NCI-H69 (cell line): ENCODE measurements around the gene CDH4.
A peak's percentile ranks its signal among the peaks of the same experiment; 100 is the strongest.

Source experiments
- DNase-seq: peaks from one replicate; lab custom pipeline; 2025; lab: John Stamatoyannopoulos, UW

Gene CDH4

GRCh38 chr20:61328911-61329558 lies 77.0 kb downstream of the CDH4 start:
- DNase-seq = peak; percentile 28

GRCh38 chr20:61330441-61330840 lies 78.4 kb downstream of the CDH4 start:
- DNase-seq = no peak

- no peak for DNase-seq
Measured at GRCh38 chr20:61331543-61331942, 79.5 kb downstream of the CDH4 start.

- no peak for DNase-seq
Measured at GRCh38 chr20:61332016-61332975, 80.2 kb downstream of the CDH4 start.

GRCh38 chr20:61333484-61334108 lies 81.5 kb downstream of the CDH4 start:
- no peak for DNase-seq

GRCh38 chr20:61340157-61340556 lies 88.1 kb downstream of the CDH4 start:
- DNase-seq = no peak

GRCh38 chr20:61341605-61342004 lies 89.5 kb downstream of the CDH4 start:
- no peak for DNase-seq

- DNase-seq = no peak
Measured at GRCh38 chr20:61343934-61344333, 91.9 kb downstream of the CDH4 start.

- DNase-seq = no peak
Measured at GRCh38 chr20:61345656-61346055, 93.6 kb downstream of the CDH4 start.

- no peak for DNase-seq
Measured at GRCh38 chr20:61346996-61347395, 94.9 kb downstream of the CDH4 start.

- DNase-seq = no peak
Measured at GRCh38 chr20:61347443-61347842, 95.4 kb downstream of the CDH4 start.

GRCh38 chr20:61349447-61350165 lies 97.5 kb downstream of the CDH4 start:
- no peak for DNase-seq

GRCh38 chr20:61350500-61351250 lies 98.6 kb downstream of the CDH4 start:
- no peak for DNase-seq

- DNase-seq = no peak
Measured at GRCh38 chr20:61352346-61353260, 100.5 kb downstream of the CDH4 start.

GRCh38 chr20:61353261-61354000 lies 101.4 kb downstream of the CDH4 start:
- no peak for DNase-seq

- no peak for DNase-seq
Measured at GRCh38 chr20:61354001-61354390, 101.9 kb downstream of the CDH4 start.

GRCh38 chr20:61354501-61354900 lies 102.4 kb downstream of the CDH4 start:
- no peak for DNase-seq

GRCh38 chr20:61354901-61355495 lies 102.9 kb downstream of the CDH4 start:
- DNase-seq = no peak

- DNase-seq = no peak
Measured at GRCh38 chr20:61355585-61355984, 103.5 kb downstream of the CDH4 start.
